Subcutaneous adipose tissue (tissue), 4 donors: ENCODE measurements around the gene KDM4C. TPM values are rescaled to one million over a fixed set of nuclear protein-coding genes. Genes with fewer than 3 reads are reported as not detected.

Source experiments
- total RNA-seq, 4 donors: library from RNA; depleted of rRNA; stranded (reverse); fragments of >200 nt; gene quantifications; one replicate each; pipeline ENCODE4 v1.1.0, GENCODE V29; 2016
- TF ChIP-seq, protein P1 (sequence below): fragments of 450-650 bp; IDR thresholded peaks from one replicate; pipeline ENCODE4 v1.5.1; 2016; ENCODE audit warnings: low read depth, mild to moderate bottlenecking, control low read depth, antibody characterized with exemption, moderate library complexity

KDM4C gene
- total RNA-seq, 4 donors from 2014 or later, result 31.6 to 37.2 (median 34.0) TPM

DNA sequence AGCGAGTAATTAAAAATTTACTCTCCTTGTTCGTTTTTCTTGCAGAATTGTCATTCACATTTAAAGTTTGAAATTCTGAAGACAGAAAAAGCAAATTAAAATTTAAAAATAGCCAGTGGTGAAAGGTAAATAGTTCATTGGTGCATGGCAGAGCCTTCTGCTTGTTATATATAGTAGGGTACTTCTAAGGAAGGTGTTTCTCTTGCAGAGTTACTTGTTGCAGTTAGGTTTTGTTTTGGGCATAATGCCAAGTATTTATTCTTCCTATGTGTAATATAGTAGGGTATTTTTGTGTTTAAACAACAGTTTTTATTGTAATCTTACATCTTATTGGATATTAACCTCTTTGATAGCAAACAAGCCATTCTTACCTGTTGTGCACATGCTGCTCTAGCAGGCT, 179.4 kb downstream of the KDM4C start:
- TF ChIP-seq, protein P1, sequence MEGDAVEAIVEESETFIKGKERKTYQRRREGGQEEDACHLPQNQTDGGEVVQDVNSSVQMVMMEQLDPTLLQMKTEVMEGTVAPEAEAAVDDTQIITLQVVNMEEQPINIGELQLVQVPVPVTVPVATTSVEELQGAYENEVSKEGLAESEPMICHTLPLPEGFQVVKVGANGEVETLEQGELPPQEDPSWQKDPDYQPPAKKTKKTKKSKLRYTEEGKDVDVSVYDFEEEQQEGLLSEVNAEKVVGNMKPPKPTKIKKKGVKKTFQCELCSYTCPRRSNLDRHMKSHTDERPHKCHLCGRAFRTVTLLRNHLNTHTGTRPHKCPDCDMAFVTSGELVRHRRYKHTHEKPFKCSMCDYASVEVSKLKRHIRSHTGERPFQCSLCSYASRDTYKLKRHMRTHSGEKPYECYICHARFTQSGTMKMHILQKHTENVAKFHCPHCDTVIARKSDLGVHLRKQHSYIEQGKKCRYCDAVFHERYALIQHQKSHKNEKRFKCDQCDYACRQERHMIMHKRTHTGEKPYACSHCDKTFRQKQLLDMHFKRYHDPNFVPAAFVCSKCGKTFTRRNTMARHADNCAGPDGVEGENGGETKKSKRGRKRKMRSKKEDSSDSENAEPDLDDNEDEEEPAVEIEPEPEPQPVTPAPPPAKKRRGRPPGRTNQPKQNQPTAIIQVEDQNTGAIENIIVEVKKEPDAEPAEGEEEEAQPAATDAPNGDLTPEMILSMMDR, result no peak

DNA sequence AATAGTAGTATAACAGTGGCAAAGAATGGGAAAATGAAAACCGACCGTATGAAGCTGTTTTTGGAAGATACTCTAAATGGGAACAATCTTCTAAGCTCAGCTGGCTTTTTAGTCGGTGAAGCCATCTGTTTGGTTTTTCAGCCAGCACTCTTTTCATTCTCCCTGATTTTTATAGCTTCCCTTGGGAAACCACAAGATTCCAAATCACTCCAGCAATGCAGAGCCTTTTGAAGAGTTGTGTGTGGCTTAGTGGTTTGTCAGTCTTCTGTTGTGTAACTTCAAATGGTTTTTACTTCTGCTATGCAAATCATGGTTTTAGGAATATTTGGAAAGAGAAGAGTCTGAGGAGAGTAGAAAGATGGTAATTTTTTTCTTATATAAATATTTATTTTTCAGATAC, 180.7 kb downstream of the KDM4C start:
- TF ChIP-seq, protein P1, result no peak

DNA sequence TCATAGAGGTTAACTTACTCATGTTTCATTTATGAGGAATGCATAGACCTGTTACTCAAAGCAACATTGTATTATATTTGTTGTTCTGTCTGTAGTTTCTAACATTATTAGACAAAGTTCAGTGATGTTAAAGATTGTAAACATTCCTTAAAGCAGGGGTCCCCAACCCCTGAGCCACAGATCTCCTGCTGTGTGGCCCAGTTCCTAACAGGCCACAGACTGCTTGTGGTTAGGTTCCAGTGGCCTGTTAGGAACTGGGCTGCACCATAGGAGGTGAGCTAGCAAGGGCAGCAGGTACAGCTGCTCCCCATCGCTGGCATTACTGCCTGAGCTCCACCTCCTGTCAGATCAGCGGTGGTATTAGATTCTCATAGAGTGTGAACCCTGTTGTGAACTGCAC, 181.1 kb downstream of the KDM4C start:
- TF ChIP-seq, protein P1, result no peak

DNA sequence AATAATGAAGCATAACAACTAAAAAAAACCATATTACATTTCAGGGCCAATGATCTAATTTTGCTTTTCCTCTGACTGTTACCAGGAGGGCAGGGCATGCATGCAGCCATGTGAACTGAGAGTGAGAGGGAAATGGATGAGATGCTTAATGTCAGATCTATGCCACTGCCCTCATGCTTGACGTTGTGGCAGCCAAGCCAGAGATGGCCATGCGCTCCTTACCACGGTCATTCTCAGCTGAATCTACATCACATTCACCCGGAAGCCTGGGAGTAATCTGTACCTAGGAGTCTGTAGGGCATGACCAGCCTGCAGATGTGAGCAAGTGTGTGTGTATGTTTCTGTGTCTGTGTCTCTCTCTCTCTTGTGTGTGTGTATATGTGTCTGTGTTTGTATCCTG, 183.7 kb downstream of the KDM4C start:
- TF ChIP-seq, protein P1, result no peak

DNA sequence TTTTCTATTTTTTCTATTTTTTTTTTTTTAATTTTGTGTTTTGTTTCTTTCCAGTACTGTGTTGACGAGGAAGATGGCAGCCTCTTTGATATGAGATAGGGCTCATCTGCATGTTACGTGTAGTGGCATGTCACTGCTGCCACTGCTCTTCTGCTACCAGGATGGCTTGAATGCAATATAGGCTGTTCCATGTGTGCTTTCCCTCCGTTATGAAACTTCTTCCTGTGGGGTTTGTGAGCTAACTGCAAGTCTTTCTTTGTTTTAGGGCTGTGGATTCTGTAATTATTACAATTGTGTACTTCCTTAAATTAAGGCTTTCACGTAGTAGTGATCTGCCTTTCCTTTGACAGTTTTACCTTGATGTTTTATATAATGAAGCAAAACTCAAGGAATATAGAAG, 184.6 kb downstream of the KDM4C start:
- TF ChIP-seq, protein P1, result no peak

DNA sequence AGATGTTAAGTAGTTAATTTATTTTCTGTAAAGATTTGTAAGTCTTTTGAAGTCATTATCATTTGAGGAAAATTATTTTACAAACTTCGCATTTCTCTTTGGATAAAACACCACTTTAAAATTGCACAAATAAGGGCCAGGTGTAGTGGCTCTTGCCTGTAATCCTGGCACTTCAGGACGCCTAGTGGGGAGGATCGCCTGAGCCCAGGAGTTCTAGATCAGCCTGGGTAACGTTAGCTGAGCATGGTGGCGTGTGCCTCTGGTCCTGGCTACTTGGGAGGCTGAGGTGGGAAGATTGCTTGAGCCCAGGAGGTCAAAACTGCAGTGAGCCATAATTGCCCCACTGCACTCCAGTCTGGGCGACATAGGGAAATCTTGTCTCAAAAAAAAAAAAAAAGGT, 185.5 kb downstream of the KDM4C start:
- TF ChIP-seq, protein P1, result no peak

DNA sequence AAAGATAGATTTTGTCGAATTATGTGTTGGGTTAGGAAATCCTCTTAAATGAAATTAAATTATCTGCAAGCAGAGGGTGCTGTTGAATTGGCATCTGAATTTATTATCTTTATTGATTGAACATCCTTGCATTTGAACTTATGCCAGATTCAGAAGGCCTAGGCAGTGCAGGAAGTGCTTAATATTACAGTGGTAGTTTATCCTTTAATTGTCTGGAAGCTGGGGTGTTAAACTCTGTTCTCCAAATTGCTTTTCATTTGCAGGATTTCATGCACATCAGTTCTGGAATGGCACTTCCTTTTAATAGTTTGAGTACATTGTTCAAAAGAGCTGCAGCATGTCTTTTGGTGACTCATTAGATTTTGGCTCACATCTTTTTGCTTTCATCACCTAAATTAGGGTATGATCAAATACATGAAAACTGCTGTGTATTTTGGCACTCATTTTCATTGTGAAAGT, 186.3 kb downstream of the KDM4C start:
- TF ChIP-seq, protein P1, result no peak
